HEK293 (cell line): ENCODE results near the gene CC2D1B.
A peak's percentile ranks its signal among the peaks of the same experiment; 100 is the strongest.

Experiments used
- GLIS2 ChIP-seq: fragments of 450-650 bp; formaldehyde crosslinking; IDR thresholded peaks from 2 replicates; pipeline ENCODE4 v1.5.1; 2016; ENCODE audit warnings: missing biosample characterization, missing genetic modification characterization
- KLF16 ChIP-seq: fragments of 450-650 bp; formaldehyde crosslinking; IDR thresholded peaks from 2 replicates; pipeline ENCODE4 v1.5.1; 2017; ENCODE audit warnings: missing biosample characterization, missing genetic modification characterization
- SP2 ChIP-seq: fragments of 450-650 bp; formaldehyde crosslinking; IDR thresholded peaks from 2 replicates; pipeline ENCODE4 v1.5.1; 2016; ENCODE audit warnings: missing biosample characterization, missing genetic modification characterization
- ZBTB10 ChIP-seq: fragments of 450-650 bp; formaldehyde crosslinking; IDR thresholded peaks from 2 replicates; pipeline ENCODE4 v1.5.1; 2016; ENCODE audit warnings: missing biosample characterization, missing genetic modification characterization
- ZFP41 ChIP-seq: fragments of 450-650 bp; formaldehyde crosslinking; IDR thresholded peaks from 2 replicates; pipeline ENCODE4 v1.5.1; 2016; ENCODE audit warnings: missing biosample characterization, missing genetic modification characterization, borderline replicate concordance
- ZNF140 ChIP-seq: fragments of 450-650 bp; formaldehyde crosslinking; IDR thresholded peaks from 2 replicates; pipeline ENCODE4 v1.5.1; 2016; ENCODE audit warnings: missing biosample characterization, missing genetic modification characterization
- ZNF311 ChIP-seq: fragments of 450-650 bp; formaldehyde crosslinking; IDR thresholded peaks from 2 replicates; pipeline ENCODE4 v1.5.1; 2017; ENCODE audit warnings: missing biosample characterization, missing genetic modification characterization, borderline replicate concordance
- ZNF37A ChIP-seq: fragments of 450-650 bp; IDR thresholded peaks from 2 replicates; pipeline ENCODE4 v1.5.1; 2018; ENCODE audit warnings: missing biosample characterization, missing genetic modification characterization
- ZNF433 ChIP-seq: fragments of 450-650 bp; formaldehyde crosslinking; IDR thresholded peaks from 2 replicates; pipeline ENCODE4 v1.5.1; 2016; ENCODE audit warnings: missing biosample characterization, missing genetic modification characterization, low read depth
- ZNF510 ChIP-seq: fragments of 450-650 bp; formaldehyde crosslinking; IDR thresholded peaks from 2 replicates; pipeline ENCODE4 v1.5.1; 2018; ENCODE audit warnings: mild to moderate bottlenecking, missing genetic modification characterization, missing biosample characterization; ENCODE audit not compliant: insufficient replicate concordance
- ZNF518A ChIP-seq: fragments of 450-650 bp; formaldehyde crosslinking; conservative IDR thresholded peaks from 2 replicates; pipeline ENCODE4 v1.5.1; 2016; ENCODE audit warnings: low read depth, missing biosample characterization, missing genetic modification characterization
- ZNF529 ChIP-seq: fragments of 450-650 bp; formaldehyde crosslinking; IDR thresholded peaks from 2 replicates; pipeline ENCODE4 v1.5.1; 2017; ENCODE audit warnings: missing genetic modification characterization, missing biosample characterization; ENCODE audit not compliant: insufficient replicate concordance
- ZNF624 ChIP-seq: fragments of 450-650 bp; formaldehyde crosslinking; IDR thresholded peaks from 2 replicates; pipeline ENCODE4 v1.5.1; 2017; ENCODE audit warnings: missing biosample characterization, missing genetic modification characterization
- ZNF629 ChIP-seq: fragments of 450-650 bp; formaldehyde crosslinking; IDR thresholded peaks from 2 replicates; pipeline ENCODE4 v1.5.1; 2017; ENCODE audit warnings: missing biosample characterization, missing genetic modification characterization
- ZNF747 ChIP-seq: fragments of 450-650 bp; formaldehyde crosslinking; IDR thresholded peaks from 2 replicates; pipeline ENCODE4 v1.5.1; 2016; ENCODE audit warnings: missing biosample characterization, missing genetic modification characterization
- ZNF776 ChIP-seq: fragments of 450-650 bp; formaldehyde crosslinking; IDR thresholded peaks from 2 replicates; pipeline ENCODE4 v1.5.0; 2017; ENCODE audit warnings: missing biosample characterization, missing genetic modification characterization, borderline replicate concordance
- ZNF837 ChIP-seq: fragments of 450-650 bp; formaldehyde crosslinking; IDR thresholded peaks from 2 replicates; pipeline ENCODE4 v1.5.1; 2016; ENCODE audit warnings: missing biosample characterization, missing genetic modification characterization
- ZSCAN30 ChIP-seq: fragments of 450-650 bp; IDR thresholded peaks from 2 replicates; pipeline ENCODE4 v1.5.1; 2018; ENCODE audit warnings: missing biosample characterization, mild to moderate bottlenecking, missing genetic modification characterization, moderate library complexity
- TF ChIP-seq, protein P1 (sequence below): fragments of 450-650 bp; formaldehyde crosslinking; IDR thresholded peaks from 2 replicates; pipeline ENCODE4 v1.5.1; 2017; ENCODE audit warnings: missing biosample characterization, mild to moderate bottlenecking, missing genetic modification characterization, moderate library complexity
- TF ChIP-seq, protein P2 (sequence below): fragments of 450-650 bp; formaldehyde crosslinking; IDR thresholded peaks from 2 replicates; pipeline ENCODE4; 2016; ENCODE audit warnings: missing biosample characterization, missing genetic modification characterization
- TF ChIP-seq, protein P3 (sequence below): fragments of 450-650 bp; IDR thresholded peaks from 2 replicates; pipeline ENCODE4 v1.5.1; 2018; ENCODE audit warnings: missing biosample characterization, mild to moderate bottlenecking, missing genetic modification characterization

The CC2D1B gene

DNA sequence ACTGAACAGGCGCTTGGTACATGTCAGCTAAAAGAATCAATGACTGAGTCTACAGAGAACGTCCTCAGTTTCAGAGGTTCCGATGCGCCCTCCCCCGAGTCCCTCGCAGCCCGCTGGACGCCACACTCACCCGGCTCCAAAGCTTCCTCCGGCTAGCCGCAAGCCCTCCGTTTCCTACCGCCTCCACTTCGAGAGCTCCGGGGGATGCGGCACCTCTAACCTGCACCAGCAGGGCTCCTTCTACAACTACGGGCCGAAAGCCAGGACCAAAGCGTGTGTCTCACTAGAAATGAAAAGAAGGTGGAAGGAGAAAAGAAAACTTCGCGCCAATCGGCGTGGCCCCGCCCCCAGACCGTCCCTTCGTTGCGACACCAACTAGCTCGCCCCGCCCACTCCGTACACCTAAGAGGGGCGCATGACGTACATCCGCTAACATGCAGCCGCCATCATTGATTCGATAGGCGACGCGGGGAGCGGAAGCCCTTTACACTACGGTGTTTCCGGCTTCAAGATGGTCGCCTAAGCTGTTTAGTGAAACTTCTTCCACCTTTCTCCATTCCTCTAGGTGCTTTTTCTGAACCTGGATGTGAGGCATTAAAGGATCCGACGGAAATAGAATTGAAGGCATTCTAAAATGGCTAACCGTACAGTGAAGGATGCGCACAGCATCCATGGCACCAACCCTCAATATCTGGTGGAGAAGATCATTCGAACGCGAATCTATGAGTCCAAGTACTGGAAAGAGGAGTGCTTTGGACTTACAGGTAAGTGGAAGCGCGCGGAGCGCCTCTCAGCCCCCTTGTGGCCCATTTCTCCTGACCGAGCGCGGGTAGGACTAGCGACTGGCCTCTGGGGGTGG is 38.3 kb upstream of the CC2D1B start, which contains the start of the genes ORC1 and PRPF38A (continued):
- TF ChIP-seq ZNF518A (tag by site-specific recombination) (peak; percentile 61), ZNF433 (tag by site-specific recombination) (no peak), ZNF624 (tag by site-specific recombination) (no peak), SP2 (tag by site-specific recombination) (peak; percentile 95), ZNF529 (tag by site-specific recombination) (no peak), ZSCAN30 (tag by site-specific recombination) (no peak), GLIS2 (tag by site-specific recombination) (peak; percentile 46; the same call in 1 of the 2 replicates), KLF16 (peak; percentile 51; the same call in 1 of the 2 replicates), ZNF37A (tag by site-specific recombination) (no peak), ZNF629 (tag by site-specific recombination) (peak; percentile 100), ZBTB10 (tag by site-specific recombination) (no peak), ZFP41 (no peak), ZNF747 (no peak), ZNF837 (tag by site-specific recombination) (no peak), ZNF140 (tag by site-specific recombination) (no peak), ZNF776 (tag by site-specific recombination) (no peak), ZNF311 (tag by site-specific recombination) (no peak), ZNF510 (tag by site-specific recombination) (no peak)
- TF ChIP-seq, protein P1, sequence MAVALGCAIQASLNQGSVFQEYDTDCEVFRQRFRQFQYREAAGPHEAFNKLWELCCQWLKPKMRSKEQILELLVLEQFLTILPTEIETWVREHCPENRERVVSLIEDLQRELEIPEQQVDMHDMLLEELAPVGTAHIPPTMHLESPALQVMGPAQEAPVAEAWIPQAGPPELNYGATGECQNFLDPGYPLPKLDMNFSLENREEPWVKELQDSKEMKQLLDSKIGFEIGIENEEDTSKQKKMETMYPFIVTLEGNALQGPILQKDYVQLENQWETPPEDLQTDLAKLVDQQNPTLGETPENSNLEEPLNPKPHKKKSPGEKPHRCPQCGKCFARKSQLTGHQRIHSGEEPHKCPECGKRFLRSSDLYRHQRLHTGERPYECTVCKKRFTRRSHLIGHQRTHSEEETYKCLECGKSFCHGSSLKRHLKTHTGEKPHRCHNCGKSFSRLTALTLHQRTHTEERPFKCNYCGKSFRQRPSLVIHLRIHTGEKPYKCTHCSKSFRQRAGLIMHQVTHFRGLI (tag by site-specific recombination): no peak
- TF ChIP-seq, protein P2, sequence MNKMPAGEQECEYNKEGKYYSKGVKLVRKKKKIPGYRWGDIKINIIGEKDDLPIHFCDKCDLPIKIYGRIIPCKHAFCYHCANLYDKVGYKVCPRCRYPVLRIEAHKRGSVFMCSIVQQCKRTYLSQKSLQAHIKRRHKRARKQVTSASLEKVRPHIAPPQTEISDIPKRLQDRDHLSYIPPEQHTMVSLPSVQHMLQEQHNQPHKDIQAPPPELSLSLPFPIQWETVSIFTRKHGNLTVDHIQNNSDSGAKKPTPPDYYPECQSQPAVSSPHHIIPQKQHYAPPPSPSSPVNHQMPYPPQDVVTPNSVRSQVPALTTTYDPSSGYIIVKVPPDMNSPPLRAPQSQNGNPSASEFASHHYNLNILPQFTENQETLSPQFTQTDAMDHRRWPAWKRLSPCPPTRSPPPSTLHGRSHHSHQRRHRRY (tag by site-specific recombination): no peak
- TF ChIP-seq, protein P3, sequence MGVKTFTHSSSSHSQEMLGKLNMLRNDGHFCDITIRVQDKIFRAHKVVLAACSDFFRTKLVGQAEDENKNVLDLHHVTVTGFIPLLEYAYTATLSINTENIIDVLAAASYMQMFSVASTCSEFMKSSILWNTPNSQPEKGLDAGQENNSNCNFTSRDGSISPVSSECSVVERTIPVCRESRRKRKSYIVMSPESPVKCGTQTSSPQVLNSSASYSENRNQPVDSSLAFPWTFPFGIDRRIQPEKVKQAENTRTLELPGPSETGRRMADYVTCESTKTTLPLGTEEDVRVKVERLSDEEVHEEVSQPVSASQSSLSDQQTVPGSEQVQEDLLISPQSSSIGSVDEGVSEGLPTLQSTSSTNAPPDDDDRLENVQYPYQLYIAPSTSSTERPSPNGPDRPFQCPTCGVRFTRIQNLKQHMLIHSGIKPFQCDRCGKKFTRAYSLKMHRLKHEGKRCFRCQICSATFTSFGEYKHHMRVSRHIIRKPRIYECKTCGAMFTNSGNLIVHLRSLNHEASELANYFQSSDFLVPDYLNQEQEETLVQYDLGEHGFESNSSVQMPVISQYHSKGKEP: no peak
